C4-2B (cell line): ENCODE data around the gene ALDH3A1.

Source experiments
- CTCF ChIP-seq: fragments of 450-650 bp; conservative IDR thresholded peaks from 2 replicates; pipeline ENCODE4 v1.5.1; 2017; ENCODE audit warnings: mild to moderate bottlenecking
- ZFX ChIP-seq: fragments of 450-650 bp; IDR thresholded peaks from 2 replicates; pipeline ENCODE4 v1.6.1; 2017

DNA sequence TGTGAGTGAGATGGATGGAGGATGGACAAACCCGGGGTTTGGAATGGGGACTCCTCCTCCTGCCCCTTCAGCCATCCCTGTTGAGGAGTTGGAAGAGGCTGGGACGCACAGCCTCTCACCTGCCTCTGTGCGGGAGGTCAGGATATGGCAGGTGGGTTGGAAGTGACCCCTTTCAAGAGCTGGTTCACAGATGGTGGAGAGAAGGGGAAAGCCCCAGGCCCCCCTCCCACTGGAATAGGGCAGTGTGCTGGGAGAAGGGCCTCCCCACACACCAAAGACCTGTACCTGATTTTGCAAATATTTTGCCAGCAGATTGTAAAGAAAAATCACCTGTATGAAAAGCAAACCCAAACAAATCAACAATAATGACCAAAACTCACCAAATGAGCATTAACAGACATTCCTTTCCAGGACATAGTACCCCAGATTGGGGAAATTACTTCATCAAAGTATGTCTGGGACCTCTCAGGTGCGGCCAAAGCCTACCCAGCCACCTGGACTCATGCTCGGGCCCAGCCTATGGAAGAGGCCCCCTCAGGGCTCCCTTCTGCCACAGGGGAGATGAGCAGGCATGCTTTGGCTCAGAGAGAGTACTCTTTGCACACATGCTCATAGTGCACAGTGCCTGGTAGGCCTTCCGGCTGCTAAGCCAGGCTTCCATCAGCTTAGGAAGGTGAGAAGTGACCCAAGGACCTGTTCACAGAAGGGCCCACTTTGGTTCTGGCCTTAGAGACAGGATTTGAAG is 39.5 kb downstream of the ALDH3A1 start:
- TF ChIP-seq CTCF = no peak
- no peak for TF ChIP-seq ZFX
